Colonic mucosa (tissue), 4 donors: Measurements from ENCODE around the gene IFIT1B. TPM values are rescaled to one million over a fixed set of nuclear protein-coding genes. Genes with fewer than 3 reads are reported as not detected.

Experiments
- DNase-seq: peaks from one replicate; pipeline ENCODE4 v3.0.0-alpha.2; 2020
- H3K27ac ChIP-seq: fragments of 200-600 bp; one replicate; pipeline ENCODE4 v1.8.0; 2021
- H3K27me3 ChIP-seq: fragments of 200-600 bp; one replicate; pipeline ENCODE4 v1.8.0; 2021
- H3K36me3 ChIP-seq: fragments of 200-600 bp; one replicate; pipeline ENCODE4 v1.8.0; 2021
- H3K4me1 ChIP-seq: fragments of 200-600 bp; one replicate; pipeline ENCODE4 v1.8.0; 2021; ENCODE audit warnings: mild to moderate bottlenecking
- H3K4me3 ChIP-seq: fragments of 200-600 bp; one replicate; pipeline ENCODE4 v1.8.0; 2021
- H3K9ac ChIP-seq, 2 donors: one replicate each; pipeline ENCODE4 v1.7.0; 2013; ENCODE audit warnings: control low read depth in 2 of 2, low read depth in 2 of 2, low read length in 2 of 2
- H3K9me3 ChIP-seq: fragments of 200-600 bp; one replicate; pipeline ENCODE4 v1.8.0; 2021
- CTCF ChIP-seq: fragments of 200-600 bp; IDR thresholded peaks from one replicate; pipeline ENCODE4 v1.8.0; 2022; ENCODE audit warnings: antibody characterized with exemption, mild to moderate bottlenecking
- intact Hi-C: fragments of 100-400 bp; cut with DNase I; formaldehyde crosslinking; loops from one replicate; pipeline ENCODE4 v1.14.1; 2022
- total RNA-seq, 2 donors: library from RNA; stranded (reverse); fragmentation: NEBNext Ultra II Directional in 1 of 2; extraction: Animal tissue kit (Norgen Biotek cat#: 25700) in 1 of 2; gene quantifications; one replicate each; pipeline ENCODE4 v1.2.1, GENCODE V29; 2021
- donor health status: healthy.
- donor health status: DM: no; HTN: no; CAD: no.
- donor health status: DM: no; HTN: no; CAD: no.

Gene IFIT1B
- total RNA-seq, 2 donors from 2014 or later, result not detected

DNA sequence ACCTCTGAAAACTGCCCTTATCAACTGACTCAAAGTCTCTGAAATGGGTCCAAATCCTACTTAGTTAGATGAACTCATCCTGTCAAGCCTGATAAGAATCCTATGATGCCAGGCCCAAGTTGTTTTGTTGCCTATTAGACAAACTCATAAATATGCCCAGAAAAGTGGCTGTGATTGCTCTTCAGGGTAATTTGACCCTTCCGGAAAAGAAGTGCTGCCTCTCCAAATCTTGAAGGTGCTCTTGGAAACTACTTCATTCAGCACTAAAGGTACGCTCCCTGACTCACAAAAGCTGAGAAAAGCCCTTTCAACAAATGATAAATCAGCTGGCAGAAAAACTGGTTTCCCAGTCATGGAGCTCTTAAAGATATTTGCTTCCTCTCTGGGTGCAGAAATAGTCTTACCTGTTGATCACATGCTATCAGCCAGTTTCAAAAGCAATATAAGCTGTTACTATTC, 43.2 kb downstream of the IFIT1B start:
- Histone ChIP-seq H3K27me3 (no peaks in the 10 kb centered on the region), H3K4me1 (no peaks in the 10 kb centered on the region), H3K36me3 (peaks cover 4% of the 10 kb centered on the region), H3K4me3 (no peak overlapping the region), H3K9ac (no peak overlapping the region), H3K9me3 (no peaks in the 10 kb centered on the region), H3K27ac (no peak overlapping the region)
- intact Hi-C loops, result no loop called here
- TF ChIP-seq CTCF, result no peak
- DNase-seq, result no peak

DNA sequence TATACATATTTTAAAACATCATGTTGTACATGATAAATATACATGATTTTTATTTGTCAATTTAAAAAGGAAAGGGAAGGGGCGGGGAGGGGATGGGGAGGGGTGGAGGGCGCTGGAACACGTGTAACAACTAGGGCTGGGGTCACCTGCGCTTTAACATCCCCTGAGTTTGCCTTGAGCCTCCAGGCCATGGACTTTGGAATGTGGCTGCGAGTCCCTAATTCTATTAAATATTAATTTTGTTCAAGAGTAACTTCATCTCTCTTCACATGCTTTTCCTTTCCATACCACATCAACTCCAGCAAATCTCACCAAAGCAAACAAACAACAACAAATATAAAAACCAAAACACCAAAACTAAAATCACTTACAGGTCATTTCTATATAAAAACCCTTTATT, 47.1 kb downstream of the IFIT1B start:
- TF ChIP-seq CTCF, result no peak
- intact Hi-C loops, result no loop called here
- Histone ChIP-seq H3K4me3 (no peak overlapping the region), H3K27ac (no peak overlapping the region), H3K9ac (no peak overlapping the region), H3K4me1 (no peaks in the 10 kb centered on the region), H3K36me3 (no peaks in the 10 kb centered on the region), H3K27me3 (no peaks in the 10 kb centered on the region), H3K9me3 (no peaks in the 10 kb centered on the region)
- DNase-seq, result no peak

GRCh38 chr10:89426230-89426868, 48.5 kb downstream of the IFIT1B start:
- peak; percentile 63 for TF ChIP-seq CTCF
- Histone ChIP-seq H3K9ac (no peak overlapping the region), H3K9me3 (no peaks in the 10 kb centered on the region), H3K4me3 (no peak overlapping the region), H3K27me3 (no peaks in the 10 kb centered on the region), H3K4me1 (no peaks in the 10 kb centered on the region), H3K36me3 (no peaks in the 10 kb centered on the region), H3K27ac (no peak overlapping the region)
- intact Hi-C loops, result no loop called here
- DNase-seq, result no peak

DNA sequence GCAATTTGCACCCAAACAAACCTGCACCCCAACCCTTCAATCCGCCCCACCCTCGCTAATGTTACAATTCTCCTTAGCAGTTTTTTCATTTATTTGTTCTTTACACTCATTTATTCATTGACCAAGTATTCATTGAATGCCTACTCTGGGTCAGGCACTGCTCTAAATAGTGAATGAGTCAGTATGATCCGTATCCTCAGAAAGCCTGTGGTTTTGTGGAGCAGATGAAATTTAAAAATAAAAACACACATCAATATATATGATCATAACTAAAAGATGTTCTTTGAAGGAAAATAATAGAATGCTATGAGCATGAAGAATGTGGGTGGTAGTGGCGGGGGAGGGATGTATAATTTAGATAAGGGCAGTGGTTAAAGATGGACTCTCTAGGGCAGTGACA, 49.8 kb downstream of the IFIT1B start:
- H3K36me3 ChIP-seq, result no peaks in the 10 kb centered on the region
- H3K27ac ChIP-seq, result no peak overlapping the region
- no peaks in the 10 kb centered on the region for H3K4me1 ChIP-seq
- intact Hi-C loops, result loop anchor here (2.0 kb wide), 1 partner anchor 135 kb away; no protein-coding TSS in a partner anchor
- no peak overlapping the region for H3K9ac ChIP-seq
- no peaks in the 10 kb centered on the region for H3K27me3 ChIP-seq
- no peak overlapping the region for H3K4me3 ChIP-seq
- H3K9me3 ChIP-seq, result no peaks in the 10 kb centered on the region
- no peak for TF ChIP-seq CTCF
- no peak for DNase-seq

- H3K9me3 ChIP-seq, result no peaks in the 10 kb centered on the region
- no peak overlapping the region for H3K27ac ChIP-seq
- H3K4me3 ChIP-seq, result no peak overlapping the region
- no peak for DNase-seq
- intact Hi-C loops, result loop anchor here (2.0 kb wide), 1 partner anchor 134 kb away; no protein-coding TSS in a partner anchor
- no peak overlapping the region for H3K9ac ChIP-seq
- no peak for TF ChIP-seq CTCF
- H3K36me3 ChIP-seq, result no peaks in the 10 kb centered on the region
- no peaks in the 10 kb centered on the region for H3K4me1 ChIP-seq
- H3K27me3 ChIP-seq, result no peaks in the 10 kb centered on the region
These were observed 51.0 kb downstream of the IFIT1B start for GRCh38 chr10:89428877-89429276.
